GM18867 (cell line): Measurements from ENCODE around the gene PPP1CB.
"Not testable (repeated sequence)": the region's sequence is repeated elsewhere in the genome, so short reads cannot be mapped to it uniquely, and the experiment has no call there.

Experiments used
- ATAC-seq: cut with Tn5 transposase; IDR thresholded peaks from one replicate; pipeline ENCODE4 v1.9.1; 2021; ENCODE audit warnings: mild to moderate bottlenecking, moderate library complexity; ENCODE audit not compliant: unreplicated experiment

PPP1CB gene

DNA sequence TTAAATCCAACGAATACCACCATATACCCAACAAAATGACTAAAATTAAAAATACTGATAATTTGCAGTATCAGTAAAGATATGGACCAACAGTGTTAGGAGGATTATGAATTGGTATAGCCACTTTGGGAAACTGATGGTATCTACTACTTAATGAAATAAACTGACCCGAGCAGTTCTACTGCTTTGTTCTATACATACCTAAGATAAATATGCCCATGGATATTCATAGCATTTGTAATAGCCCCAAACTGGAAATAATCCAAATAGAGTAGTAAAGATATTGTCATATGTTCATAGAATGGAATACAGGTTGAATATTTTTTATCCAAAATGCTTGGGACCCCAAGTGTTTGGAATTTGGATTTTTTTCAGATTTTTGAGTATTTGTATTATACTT, 20.7 kb downstream of the PPP1CB start:
- ATAC-seq = no peak

DNA sequence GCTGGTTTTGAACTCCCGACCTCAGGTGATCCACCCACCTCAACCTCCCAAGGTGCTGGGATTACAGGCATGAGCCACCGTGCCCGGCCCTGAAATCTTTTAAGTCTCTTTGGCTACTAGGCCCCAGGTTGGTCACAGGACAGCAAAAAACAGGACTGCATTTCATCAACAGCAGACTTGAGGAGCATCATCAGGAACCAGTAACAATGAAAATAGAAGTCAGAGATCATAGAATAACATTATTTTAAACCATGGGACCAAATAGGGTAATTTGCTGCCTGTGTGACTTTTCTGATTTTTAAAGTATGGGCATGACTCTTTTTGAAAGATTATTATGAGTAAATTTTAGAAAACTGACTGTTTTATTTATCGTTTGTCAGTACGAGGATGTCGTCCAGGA, 24.8 kb downstream of the PPP1CB start:
- no peak for ATAC-seq

DNA sequence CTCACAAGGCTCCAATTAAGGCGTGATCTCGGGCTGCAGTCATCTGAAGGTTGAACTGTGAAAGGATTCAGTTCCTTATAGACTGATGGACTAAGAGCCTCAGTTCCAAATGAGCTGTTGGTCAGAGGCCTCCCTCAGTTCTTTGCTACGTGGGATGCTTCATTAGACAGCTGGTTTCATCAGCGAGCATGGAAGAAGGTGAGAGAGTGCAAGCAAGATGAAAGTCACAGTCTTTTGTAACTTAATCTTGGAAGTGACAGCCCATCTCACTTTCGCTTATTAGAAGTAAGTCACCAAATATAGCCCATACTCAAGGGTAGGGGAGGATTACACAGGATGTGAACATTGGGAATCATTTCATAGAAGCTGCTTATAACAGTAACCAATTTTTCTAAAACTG, 26.8 kb downstream of the PPP1CB start:
- no peak for ATAC-seq

DNA sequence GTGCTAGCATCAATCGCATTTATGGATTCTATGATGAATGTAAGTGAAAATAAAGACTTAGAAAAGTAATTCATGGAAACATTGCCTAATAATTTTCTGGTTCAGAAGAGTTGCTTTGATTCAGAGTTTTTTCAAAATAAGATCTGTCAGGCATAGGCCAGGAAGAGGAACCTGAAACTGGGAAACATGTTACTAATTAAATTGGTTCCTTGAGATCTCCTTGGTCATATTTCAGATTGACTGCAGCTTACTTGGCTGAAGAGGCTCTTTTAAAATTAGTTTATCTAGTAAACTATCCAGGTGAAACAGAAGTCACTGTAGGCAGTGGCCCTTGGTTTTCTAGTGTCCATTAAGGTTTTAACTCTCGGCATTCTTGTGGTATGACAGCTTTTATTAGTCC, 27.4 kb downstream of the PPP1CB start:
- no peak for ATAC-seq

DNA sequence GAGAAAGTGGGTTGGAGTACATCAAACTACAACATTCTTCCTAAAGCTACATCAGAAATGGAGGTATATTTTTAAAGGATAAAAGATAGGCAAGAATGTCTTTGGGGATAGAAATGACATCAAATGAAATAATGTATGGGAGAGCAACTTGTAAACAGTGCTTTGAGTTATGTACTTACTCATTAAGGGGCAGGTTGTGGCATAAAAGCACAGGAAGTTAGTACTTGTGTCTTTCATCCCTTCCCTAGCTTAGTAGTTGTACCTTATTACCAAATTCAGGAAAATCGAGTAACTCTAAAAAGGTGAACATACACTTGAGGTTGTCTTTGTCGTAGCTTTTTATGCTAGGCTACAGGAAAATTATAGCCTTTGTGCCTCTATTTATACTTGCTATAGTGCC, 28.9 kb downstream of the PPP1CB start:
- no peak for ATAC-seq

DNA sequence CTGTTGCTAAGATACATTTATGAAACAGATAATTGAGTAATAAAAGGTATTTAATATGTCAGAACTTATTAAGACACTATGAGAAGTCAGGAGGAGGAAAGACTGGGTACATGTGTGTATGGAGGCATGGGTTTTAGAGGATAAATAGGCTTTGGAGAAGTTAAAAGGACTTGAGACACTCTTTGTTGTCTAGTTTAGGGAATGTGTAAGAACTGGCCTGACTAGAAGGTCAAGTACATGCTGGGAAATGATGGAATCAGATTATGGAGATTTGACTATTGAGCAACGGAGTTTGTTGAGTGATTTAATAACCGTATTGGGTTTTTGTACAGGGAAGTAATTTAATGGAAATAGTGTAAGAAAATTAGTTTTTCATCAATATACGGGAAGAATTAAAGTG, 30.8 kb downstream of the PPP1CB start:
- ATAC-seq = no peak

DNA sequence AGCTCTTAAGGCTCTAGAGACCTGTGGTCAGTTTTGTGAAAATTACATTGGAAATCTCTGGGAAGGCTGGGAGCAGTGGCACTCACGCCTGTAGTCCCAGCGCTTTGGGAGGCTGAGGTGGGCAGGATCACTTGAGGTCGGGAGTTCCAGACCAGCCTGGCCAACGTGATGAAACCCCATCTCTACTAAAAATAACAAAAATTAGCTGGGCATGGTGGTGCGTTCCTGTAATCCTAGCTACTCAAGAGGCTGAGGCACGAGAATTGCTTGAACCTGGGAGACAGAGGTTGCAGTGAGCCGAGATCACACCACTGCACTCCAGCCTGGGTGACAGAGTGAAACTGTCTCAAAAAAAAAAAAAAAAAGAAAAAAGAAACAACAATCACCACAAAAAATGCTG, 32.9 kb downstream of the PPP1CB start:
- not testable (repeated sequence) for ATAC-seq

DNA sequence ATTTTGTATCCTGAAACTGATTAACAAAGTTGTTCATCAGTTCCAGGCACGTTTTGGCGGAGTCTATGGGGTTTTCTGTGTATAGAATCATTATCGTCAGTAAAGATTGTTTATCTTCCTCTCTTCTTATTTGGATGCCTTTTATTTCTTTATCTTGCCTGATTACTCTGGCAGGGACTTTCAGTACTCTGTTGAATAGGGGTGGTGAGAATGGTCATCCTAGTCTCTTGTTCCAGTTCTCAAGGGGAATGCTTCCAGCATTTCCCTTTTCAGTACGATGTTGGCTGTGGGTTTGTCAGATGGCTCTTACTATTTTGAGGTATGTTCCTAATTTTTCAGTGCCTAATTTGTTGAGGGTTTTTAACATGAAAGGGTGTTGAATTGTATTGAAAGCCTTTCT, 45.0 kb downstream of the PPP1CB start:
- ATAC-seq = no peak

DNA sequence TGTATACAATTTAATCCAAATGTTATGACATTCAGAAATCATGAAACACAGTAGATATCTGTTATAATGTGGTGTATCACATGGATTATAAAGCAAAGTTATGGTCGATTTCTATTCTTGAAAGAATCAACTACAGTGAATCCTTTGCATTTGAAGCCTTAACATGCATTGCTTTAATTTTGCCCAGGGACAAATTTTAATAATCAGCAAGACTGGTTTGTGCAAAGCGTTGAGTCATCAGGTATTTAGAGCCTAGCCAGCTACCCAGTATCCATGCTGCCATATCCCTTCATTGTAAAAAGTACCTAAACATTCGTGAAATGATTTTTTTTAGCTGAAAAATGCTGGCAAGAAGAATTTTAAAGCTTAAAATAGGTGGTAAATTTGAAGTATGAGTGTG, 50.1 kb downstream of the PPP1CB start:
- no peak for ATAC-seq

DNA sequence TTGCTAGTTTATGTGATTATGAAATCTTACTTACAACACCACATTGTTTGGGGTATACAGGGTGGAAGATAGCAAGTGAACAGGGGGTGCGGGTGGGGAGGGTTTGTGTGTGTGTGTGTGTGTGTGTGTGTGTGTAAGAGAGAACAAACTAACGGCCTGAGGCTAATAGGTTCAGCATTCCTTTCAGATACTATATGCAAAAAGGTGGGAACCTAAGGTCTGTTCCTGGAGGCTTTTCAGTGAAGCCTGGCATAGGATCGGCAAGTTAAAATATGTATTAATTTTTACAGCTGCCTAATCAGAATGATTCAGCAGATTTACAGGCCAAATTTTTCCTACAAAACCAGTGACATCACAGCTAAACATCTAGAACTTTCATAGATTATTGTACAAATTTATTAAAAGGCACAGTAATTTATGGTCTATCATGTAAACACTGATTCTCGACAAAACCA, 51.4 kb downstream of the PPP1CB start:
- ATAC-seq = no peak

DNA sequence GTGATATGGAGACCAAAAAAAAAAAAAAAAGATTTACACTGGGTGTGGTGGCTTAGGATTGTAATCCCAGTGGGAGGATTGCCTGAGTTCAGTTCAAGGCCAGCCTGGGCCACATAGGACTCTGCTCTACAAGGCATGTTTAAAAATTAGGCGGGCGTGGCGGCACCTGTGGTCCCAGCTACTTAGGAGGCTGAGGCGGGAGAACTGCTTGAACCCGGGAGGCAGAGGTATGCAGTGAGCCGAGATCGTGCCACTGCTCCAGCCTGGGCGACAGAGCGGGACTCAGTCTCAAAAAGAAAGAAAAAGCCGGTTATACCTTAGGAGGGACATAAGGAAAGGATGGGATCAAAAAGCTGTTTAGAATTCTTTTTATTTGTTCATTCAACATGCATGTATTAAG, 58.3 kb downstream of the PPP1CB start:
- ATAC-seq = no peak

DNA sequence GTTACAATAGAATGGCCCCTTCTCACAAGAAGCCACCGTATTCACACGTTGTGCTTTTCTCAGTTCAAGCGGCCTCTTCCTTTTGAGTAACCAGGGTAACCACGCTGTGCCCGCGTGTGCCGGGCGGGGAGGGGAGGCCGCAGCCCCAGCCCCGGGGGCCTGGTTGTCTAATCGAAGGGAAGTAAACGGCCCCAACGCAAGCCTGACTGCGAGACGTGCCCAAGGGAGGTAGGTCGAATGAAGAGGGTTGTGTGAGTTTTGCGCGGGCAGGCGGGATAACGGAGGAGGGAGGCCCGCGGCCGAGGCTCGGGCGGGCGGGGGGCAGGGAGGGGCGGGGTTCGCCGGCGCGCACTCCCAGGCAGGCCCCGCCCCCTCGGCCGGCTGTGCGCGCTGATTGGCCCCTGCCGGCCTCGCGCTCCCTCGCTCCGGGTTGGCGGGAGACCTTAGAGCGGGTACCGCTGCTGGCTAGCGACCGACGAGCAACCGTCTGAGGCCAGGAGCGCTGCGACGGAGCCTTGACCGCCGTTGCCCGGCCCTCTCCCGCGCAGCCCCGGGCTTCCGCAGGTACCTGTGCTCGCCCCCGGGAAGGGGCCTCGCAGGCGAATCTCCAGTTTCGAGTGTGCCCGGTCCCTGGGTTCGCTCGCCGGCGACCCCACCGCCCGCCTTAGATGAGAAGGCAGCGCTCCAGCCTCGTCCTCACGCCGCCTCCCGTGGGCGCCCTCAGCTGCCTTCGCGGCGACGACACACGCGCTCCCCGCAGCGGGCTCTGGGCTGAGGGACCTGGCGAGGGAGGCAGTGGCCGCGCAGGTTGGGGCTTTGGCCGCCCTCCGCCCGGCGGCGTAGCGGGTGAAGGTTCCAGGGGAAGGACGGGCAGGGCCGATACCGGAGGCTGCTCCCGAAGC, 59.0 kb downstream of the PPP1CB start, which contains the start of gene SPDYA:
TSS of gene SPDYA (plus strand) at position 451 of the 902 bp plus-strand sequence. CDS start 5,181 bp downstream, outside the sequence.
- peak; percentile 75 for ATAC-seq

DNA sequence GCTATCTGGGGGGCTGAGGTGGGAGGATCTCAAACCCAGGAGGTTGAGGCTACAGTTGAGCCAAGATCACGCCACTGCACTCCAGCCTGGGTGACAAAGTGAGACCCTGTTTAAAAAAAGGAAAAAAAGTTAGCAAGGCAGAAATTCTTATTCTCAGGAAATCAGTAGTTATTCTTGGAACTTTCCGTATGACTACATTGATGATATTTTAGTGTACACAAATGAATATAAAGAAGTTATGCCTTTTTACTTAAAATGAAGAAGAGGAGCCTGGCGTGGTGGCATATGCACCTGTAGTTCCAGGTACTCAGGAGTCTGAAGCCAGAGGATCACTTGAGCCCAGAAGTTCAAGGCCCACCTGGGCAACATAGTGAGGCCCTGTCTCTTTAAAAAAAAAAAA, 66.4 kb downstream of the PPP1CB start:
- no peak for ATAC-seq

DNA sequence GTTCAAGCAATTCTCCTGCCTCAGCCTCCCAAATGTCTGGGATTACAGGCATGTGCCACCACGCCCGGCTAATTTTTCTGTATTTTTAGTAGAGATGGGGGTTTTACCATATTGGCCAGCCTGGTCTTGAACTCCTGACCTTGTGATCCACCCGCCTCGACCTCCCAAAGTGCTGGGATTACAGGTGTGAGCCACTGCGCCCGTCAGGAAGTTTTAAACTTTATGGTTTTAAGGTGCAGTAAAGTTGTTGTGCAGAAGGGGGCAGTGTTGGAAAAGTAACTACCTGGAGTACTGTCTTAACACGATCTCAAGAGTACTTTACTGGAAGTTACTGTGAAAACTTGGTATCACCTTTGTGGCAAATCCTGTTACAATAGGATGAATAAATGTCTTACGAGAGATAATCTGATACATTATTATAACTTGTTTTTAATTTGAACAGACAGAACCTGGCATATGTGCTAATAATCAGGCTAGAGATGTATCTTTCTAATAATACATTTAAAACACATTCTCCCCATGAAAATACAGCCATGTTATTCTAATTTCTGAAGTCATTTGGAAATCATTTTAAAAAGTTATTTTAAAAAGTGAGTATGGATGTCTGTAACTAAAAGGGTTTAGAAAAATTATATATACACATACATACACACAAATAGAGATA, 69.8 kb downstream of the PPP1CB start:
- peak; percentile 48 for ATAC-seq

DNA sequence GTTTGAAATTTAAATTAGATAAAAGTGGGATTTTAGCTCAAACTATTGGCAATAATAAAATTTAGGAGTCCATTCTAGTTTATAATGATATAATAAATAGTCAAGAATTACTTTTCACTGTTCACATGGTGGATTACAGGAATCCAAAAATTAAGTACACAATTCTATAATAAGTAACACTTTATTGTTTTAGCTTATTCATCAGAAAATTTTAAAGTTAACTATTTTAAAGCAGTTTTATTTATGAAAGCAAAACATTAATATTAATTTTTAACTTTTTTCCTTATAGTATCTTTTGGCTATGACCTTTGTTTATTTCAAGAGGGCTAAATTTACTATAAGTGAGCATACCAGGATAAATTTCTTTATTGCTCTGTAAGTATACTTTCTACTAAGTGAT, 70.4 kb downstream of the PPP1CB start:
- ATAC-seq = no peak

DNA sequence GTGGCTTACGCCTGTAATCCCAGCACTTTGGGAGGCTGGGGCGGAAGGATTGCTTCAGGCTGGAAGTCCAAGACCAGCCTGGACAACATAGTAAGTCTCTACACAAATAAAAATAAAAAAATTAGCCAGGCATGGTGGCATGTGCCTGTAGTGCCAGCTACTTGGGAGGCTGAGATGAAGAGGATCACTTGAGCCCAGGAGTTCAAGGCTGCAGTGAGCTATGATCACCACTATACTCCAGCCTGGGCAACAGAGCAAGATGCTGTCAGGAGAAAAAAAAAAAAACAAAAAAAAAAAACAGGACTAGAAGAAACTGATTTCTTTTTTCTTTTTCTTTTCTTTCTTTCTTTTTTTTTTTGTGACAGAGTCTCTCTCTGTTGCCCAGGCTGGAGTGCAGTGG, 72.6 kb downstream of the PPP1CB start:
- no peak for ATAC-seq

DNA sequence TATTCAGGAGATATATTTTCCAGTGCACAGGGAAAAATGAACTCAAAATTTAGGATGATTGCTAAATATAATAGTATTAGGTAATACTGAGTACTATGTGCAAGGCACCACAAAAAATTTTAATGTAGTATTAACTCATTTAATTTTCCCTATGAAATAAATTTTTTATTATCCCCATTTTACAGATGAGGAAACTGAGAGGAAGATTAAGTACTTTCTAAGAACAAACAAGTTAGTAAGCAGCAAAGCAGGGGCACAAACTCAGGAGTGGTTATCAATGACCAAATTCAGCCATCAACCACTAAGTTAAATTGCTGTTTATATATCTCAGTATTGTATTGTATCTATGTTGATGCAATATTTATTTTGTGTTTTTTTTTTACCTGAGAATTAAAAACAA, 73.2 kb downstream of the PPP1CB start:
- ATAC-seq = no peak

DNA sequence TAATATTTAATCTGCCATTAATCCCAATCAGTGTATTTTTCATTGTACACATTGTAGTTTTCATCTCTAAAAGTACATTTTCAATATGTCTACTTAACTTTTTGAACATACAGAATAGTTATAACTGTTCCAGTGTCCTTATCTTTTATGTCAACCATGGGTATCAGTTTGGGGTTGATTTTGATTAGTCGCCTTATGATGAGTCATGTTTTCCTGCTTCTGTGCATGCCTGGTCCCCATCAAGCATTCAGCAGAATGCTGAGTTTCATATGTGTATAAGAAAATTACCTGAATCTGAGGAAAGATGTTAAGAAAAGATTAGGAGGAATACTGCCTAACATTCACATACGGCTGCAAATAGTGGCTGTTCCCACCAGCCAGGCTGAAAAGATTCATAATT, 76.8 kb downstream of the PPP1CB start:
- no peak for ATAC-seq

DNA sequence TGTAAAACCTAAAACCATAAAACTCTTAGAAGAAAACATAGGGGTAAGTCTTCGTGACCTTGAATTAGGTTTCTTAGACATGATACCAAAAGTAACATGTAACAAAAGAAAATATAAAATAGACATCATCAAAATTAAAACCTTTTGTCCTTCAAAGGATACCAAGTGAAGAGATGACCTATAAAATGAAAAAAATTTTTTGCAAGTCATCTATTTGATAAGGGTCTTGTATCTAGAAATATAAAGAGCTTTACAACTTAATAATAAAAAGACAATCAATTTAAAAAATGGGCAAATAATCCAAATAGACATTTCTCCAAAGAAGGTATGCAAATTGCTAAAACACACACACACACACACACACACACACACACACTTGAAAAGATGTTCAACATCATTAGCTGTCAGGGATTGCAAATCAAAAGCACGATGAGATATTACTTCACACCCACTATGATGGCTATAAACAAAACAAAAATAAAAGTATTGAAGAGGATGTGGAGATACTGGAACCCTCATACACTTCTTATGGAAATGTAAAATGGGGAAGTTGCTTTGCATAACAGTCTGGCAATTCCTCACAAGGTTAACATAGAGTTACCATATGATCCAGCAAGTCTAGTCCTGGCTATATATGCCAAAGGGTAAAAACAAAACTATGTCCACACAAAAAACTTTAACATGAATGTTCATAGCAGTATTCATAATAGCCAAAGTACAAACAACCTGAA, 82.3 kb downstream of the PPP1CB start:
- ATAC-seq = no peak

DNA sequence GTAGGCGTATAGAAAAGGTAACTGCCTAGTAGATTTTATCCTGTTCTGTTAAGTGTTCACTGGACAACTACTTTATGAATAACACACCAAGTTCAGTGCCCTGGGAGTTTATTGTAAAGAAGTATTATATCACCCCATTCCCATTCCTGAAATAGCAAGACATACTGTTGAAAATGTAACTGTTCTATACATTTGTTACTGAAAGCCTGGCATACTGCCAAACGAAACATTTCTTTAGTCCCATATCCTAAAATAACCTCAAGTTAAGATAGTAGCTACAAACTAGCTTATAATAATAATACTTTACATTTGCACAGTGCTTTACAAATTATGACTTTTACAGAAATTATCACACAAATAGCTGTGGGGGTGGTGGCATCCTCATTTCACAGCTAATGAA, 84.2 kb downstream of the PPP1CB start:
- no peak for ATAC-seq

DNA sequence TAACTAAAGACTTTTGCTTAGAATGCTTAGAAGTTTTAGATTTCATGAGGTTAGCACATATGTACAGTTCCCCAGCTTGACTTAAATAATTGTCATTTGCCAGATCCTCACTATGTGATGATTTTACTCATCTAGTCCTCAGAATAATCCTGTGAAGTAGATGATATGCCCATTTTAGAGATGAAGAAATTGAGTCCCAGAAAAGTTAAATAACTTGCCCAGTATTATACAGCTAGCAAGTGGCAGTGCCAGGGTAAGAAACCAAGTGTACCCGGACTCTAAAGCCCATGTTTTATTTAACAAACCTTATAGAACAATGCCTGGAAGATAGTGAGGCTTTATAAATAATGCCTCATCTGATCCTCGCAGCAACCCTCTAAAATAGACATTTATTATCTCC, 87.3 kb downstream of the PPP1CB start:
- no peak for ATAC-seq

DNA sequence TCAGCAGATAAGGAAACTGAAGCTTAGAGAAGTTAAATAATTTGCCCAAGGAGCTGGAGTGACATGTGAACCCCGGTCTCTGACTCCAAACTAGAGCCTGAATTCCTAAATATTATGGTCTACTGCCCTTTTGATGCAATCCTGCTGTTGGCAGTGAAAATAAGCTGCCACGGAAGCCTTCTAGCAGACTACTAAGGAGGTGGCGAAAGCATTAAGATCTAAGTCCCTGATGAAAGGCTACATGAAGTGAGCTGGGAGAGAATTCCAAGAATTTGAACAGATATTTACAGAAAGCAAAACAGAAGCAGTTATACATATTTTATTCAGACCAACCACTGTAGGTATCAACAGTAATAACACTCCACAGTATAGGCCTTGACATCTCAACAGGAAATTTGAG, 90.4 kb downstream of the PPP1CB start:
- no peak for ATAC-seq
